B cell (primary cell): ENCODE results near the gene CD99L2.

Experiments
- EZH2 ChIP-seq: IDR thresholded peaks from 2 replicates; pipeline ENCODE4 v1.6.1; 2012; ENCODE audit warnings: borderline replicate concordance, low read depth, mild to moderate bottlenecking, moderate library complexity, low read length; ENCODE audit not compliant: insufficient read depth, poor library complexity, severe bottlenecking
- TF ChIP-seq, protein P1 (sequence below): fragments of 200-600 bp; IDR thresholded peaks from one replicate; pipeline ENCODE4 v1.8.0; 2022; ENCODE audit warnings: antibody characterized with exemption, mild to moderate bottlenecking

- TF ChIP-seq EZH2: no peak
- TF ChIP-seq, protein P1, sequence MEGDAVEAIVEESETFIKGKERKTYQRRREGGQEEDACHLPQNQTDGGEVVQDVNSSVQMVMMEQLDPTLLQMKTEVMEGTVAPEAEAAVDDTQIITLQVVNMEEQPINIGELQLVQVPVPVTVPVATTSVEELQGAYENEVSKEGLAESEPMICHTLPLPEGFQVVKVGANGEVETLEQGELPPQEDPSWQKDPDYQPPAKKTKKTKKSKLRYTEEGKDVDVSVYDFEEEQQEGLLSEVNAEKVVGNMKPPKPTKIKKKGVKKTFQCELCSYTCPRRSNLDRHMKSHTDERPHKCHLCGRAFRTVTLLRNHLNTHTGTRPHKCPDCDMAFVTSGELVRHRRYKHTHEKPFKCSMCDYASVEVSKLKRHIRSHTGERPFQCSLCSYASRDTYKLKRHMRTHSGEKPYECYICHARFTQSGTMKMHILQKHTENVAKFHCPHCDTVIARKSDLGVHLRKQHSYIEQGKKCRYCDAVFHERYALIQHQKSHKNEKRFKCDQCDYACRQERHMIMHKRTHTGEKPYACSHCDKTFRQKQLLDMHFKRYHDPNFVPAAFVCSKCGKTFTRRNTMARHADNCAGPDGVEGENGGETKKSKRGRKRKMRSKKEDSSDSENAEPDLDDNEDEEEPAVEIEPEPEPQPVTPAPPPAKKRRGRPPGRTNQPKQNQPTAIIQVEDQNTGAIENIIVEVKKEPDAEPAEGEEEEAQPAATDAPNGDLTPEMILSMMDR: no peak
These were observed 105.4 kb downstream of the CD99L2 start for GRCh38 chrX:150792949-150793527.
